Endodermal cell (in vitro differentiated cells): ENCODE results near the gene ZNF787. TPM values are rescaled to one million over a fixed set of nuclear protein-coding genes. Genes with fewer than 3 reads are reported as not detected.

Source experiments
- DNase-seq: peaks from one replicate; pipeline ENCODE4 v3.0.0-alpha.2; 2017
- H3K27ac ChIP-seq: 2 replicates; pipeline ENCODE4 v1.5.1; 2013; ENCODE audit warnings: mild to moderate bottlenecking, low read depth, low read length, moderate library complexity
- H3K27me3 ChIP-seq: 2 replicates; pipeline ENCODE4 v1.6.1; 2013; ENCODE audit warnings: mild to moderate bottlenecking, low read length, moderate library complexity; ENCODE audit not compliant: insufficient read depth, control insufficient read depth, poor library complexity, severe bottlenecking
- H3K36me3 ChIP-seq: 2 replicates; pipeline ENCODE4 v1.7.0; 2013; ENCODE audit warnings: mild to moderate bottlenecking, low read length, moderate library complexity; ENCODE audit not compliant: control insufficient read depth, insufficient read depth
- H3K4me1 ChIP-seq: one replicate; pipeline ENCODE4 v1.7.0; 2013; ENCODE audit warnings: low read length; ENCODE audit not compliant: control insufficient read depth, insufficient read depth
- H3K4me3 ChIP-seq: 2 replicates; pipeline ENCODE4 v1.5.1; 2013; ENCODE audit warnings: mild to moderate bottlenecking, low read length, moderate library complexity
- H3K9ac ChIP-seq: 2 replicates; pipeline ENCODE4 v1.6.1; 2013; ENCODE audit warnings: mild to moderate bottlenecking, low read length, moderate library complexity; ENCODE audit not compliant: poor library complexity, severe bottlenecking; ENCODE audit errors: extremely low read depth
- H3K9me3 ChIP-seq: 2 replicates; pipeline ENCODE4 v1.6.1; 2013; ENCODE audit warnings: mild to moderate bottlenecking, low read length, moderate library complexity; ENCODE audit not compliant: control insufficient read depth
- H3K27ac Mint-ChIP-seq: 2 replicates; pipeline ENCODE4 v1.8.0; 2020; ENCODE audit warnings: mixed read lengths
- H3K27me3 Mint-ChIP-seq: 2 replicates; pipeline ENCODE4 v1.8.0; 2021; ENCODE audit warnings: mild to moderate bottlenecking, mixed read lengths; ENCODE audit not compliant: insufficient read depth
- H3K36me3 Mint-ChIP-seq: 2 replicates; pipeline ENCODE4 v1.8.0; 2020; ENCODE audit warnings: low read depth, mixed read lengths
- H3K4me1 Mint-ChIP-seq: 2 replicates; pipeline ENCODE4 v1.8.0; 2020; ENCODE audit warnings: mixed read lengths
- H3K4me3 Mint-ChIP-seq: 2 replicates; pipeline ENCODE4 v1.8.0; 2020; ENCODE audit warnings: mild to moderate bottlenecking, moderate library complexity, mixed read lengths
- H3K9me3 Mint-ChIP-seq: 2 replicates; pipeline ENCODE4 v1.8.0; 2020; ENCODE audit warnings: mild to moderate bottlenecking, mixed read lengths
- WGBS, 2 experiments: methylation state at CpG; one replicate each; pipeline versions ENCODE4 v1.1.5 to v1.1.7; 2013; ENCODE audit warnings: missing lambda C conversion rate in 2 of 2, mixed read lengths in 1 of 2; ENCODE audit not compliant: insufficient coverage in 1 of 2, insufficient read length in 1 of 2; 5-methylcytosine and 5-hydroxymethylcytosine counted together
- total RNA-seq, 2 donors: library from RNA; stranded (reverse); fragmentation: NEBNext Ultra II Directional in 1 of 2; extraction: Animal tissue kit (Norgen Biotek cat#: 25700) in 1 of 2; gene quantifications; 2 replicates in 1 of 2; 3 replicates in 1 of 2; pipeline ENCODE4 v1.2.1, GENCODE V29; 2021
- TF ChIP-seq, protein P1 (sequence below): fragments of 200-600 bp; sonication (generic); conservative IDR thresholded peaks from 2 replicates; pipeline ENCODE4 v1.5.0; 2021; ENCODE audit warnings: antibody characterized with exemption, mild to moderate bottlenecking

The ZNF787 gene
- total RNA-seq, 2 donors from 2014 or later: 42.1 to 43.7 TPM

DNA sequence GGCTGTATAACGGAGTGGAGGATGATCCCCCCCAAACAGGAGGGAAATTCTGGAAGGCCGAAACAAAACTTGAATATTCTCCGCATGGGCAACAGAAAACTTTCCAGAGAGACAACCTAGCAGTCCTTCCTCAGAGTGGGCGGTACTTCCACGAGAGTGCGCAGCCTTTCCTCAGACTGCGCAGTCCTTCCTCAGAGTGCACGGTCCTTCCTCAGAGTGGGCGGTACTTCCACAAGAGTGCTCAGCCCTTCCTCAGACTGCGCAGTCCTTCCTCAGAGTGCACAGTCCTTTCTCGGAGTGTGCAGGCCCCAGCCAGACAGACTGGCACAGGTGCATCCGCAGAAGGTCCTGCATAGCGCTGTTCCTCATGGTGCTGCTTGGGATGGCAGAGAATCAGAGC, 42.0 kb upstream of the ZNF787 start:
- Mint-ChIP-seq H3K9me3 (no peaks in the 10 kb centered on the region), H3K27ac (no peak overlapping the region), H3K36me3 (peaks cover 8% of the 10 kb centered on the region), H3K27me3 (no peaks in the 10 kb centered on the region), H3K4me3 (no peak overlapping the region), H3K4me1 (no peaks in the 10 kb centered on the region)
- DNase-seq: no peak
- TF ChIP-seq, protein P1, sequence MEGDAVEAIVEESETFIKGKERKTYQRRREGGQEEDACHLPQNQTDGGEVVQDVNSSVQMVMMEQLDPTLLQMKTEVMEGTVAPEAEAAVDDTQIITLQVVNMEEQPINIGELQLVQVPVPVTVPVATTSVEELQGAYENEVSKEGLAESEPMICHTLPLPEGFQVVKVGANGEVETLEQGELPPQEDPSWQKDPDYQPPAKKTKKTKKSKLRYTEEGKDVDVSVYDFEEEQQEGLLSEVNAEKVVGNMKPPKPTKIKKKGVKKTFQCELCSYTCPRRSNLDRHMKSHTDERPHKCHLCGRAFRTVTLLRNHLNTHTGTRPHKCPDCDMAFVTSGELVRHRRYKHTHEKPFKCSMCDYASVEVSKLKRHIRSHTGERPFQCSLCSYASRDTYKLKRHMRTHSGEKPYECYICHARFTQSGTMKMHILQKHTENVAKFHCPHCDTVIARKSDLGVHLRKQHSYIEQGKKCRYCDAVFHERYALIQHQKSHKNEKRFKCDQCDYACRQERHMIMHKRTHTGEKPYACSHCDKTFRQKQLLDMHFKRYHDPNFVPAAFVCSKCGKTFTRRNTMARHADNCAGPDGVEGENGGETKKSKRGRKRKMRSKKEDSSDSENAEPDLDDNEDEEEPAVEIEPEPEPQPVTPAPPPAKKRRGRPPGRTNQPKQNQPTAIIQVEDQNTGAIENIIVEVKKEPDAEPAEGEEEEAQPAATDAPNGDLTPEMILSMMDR: no peak
- Histone ChIP-seq H3K9me3 (no peaks in the 10 kb centered on the region), H3K36me3 (peaks cover 11% of the 10 kb centered on the region), H3K4me1 (no peaks in the 10 kb centered on the region), H3K9ac (no peak overlapping the region), H3K27ac (no peak overlapping the region), H3K27me3 (no peaks in the 10 kb centered on the region), H3K4me3 (no peak overlapping the region)
- WGBS, 2 experiments: 92 to 96% methylated on average over 13 of the region's 13 CpGs

DNA sequence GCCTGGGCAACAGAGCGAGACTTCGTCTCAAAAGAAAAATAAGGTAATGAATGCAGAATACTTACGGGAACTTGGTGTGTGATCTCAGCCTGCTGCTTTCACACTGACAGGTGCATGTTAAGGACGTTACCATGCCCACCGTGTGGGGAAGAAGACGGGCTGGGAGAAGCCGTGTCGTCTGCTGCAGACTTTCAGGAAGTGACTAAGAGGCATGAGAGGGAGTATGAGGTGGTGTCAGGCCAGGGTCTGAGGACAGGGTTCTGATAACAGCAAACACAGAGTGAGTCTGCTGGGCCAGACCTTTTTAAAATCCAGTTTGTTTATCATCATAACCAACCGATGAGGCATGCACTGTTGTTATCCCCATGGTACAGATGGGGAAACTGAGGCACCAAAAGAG, 41.2 kb upstream of the ZNF787 start:
- Mint-ChIP-seq H3K4me3 (no peak overlapping the region), H3K27ac (no peak overlapping the region), H3K27me3 (no peaks in the 10 kb centered on the region), H3K36me3 (peaks cover 9% of the 10 kb centered on the region), H3K4me1 (no peaks in the 10 kb centered on the region), H3K9me3 (no peaks in the 10 kb centered on the region)
- H3K9me3 ChIP-seq: no peaks in the 10 kb centered on the region
- H3K27me3 ChIP-seq: no peaks in the 10 kb centered on the region
- no peak overlapping the region for H3K4me3 ChIP-seq
- TF ChIP-seq, protein P1: no peak
- 87 to 93% methylated on average over 7 to 9 of the region's 9 CpGs for WGBS, 2 experiments
- no peaks in the 10 kb centered on the region for H3K4me1 ChIP-seq
- DNase-seq: no peak
- no peak overlapping the region for H3K9ac ChIP-seq
- peaks cover 11% of the 10 kb centered on the region for H3K36me3 ChIP-seq
- no peak overlapping the region for H3K27ac ChIP-seq

DNA sequence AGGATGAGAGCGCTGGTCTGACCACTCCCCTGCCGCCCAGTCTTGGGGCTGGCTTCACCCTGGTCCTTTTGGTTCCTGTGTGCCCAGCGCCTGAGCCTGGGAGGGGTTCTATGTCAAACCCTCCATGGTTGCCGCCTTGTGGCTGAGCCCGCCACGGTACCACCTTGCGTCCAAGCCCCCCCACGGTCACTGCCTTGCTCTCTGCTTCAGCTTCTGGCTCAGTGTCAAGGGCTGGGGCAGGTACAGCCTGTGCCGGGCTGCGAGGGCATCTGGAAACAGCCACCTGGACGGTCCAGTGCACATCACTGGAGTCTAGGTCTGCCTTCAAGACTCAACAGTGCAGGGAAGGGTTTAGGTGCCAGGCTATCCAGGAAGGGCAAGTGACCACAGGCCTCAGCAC, 40.4 kb upstream of the ZNF787 start:
- H3K4me3 ChIP-seq: no peak overlapping the region
- TF ChIP-seq, protein P1: no peak
- Mint-ChIP-seq H3K27ac (no peak overlapping the region), H3K27me3 (no peaks in the 10 kb centered on the region), H3K9me3 (no peaks in the 10 kb centered on the region), H3K4me1 (no peaks in the 10 kb centered on the region), H3K36me3 (peaks cover 12% of the 10 kb centered on the region), H3K4me3 (no peak overlapping the region)
- no peak overlapping the region for H3K27ac ChIP-seq
- 94 to 100% methylated on average over 4 to 11 of the region's 11 CpGs for WGBS, 2 experiments
- H3K27me3 ChIP-seq: no peaks in the 10 kb centered on the region
- no peak overlapping the region for H3K9ac ChIP-seq
- no peaks in the 10 kb centered on the region for H3K4me1 ChIP-seq
- no peak for DNase-seq
- no peaks in the 10 kb centered on the region for H3K9me3 ChIP-seq
- peaks cover 11% of the 10 kb centered on the region for H3K36me3 ChIP-seq
